Measurements from ENCODE around the gene TRUB2. TPM values are rescaled to one million over a fixed set of nuclear protein-coding genes. Genes with fewer than 3 reads are reported as not detected.

Gene TRUB2
- 10 to 100 TPM; 22.4 to 30.0 TPM for total RNA-seq

GRCh38 chr9:128322404-128323211 lies at the start of gene TRUB2, which contains the start of gene COQ4:
TSS of gene TRUB2 (minus strand) at chr9:128322447. CDS start at chr9:128322408, 39 bp downstream.
TSS of gene COQ4 (plus strand) at chr9:128322839. CDS start at chr9:128322859, 20 bp downstream.

GRCh38 chr9:128370752-128371629 lies 48.7 kb upstream of the TRUB2 start, which contains the start of gene URM1:
TSS of gene URM1 (plus strand) at chr9:128371374. CDS start at chr9:128371381, 7 bp downstream.

GRCh38 chr9:128339761-128340690 lies 17.8 kb upstream of the TRUB2 start, which contains the start of gene SLC27A4:
TSS of gene SLC27A4 (plus strand) at chr9:128340527. CDS start at chr9:128343133, 2,606 bp downstream.

GRCh38 chr9:128276008-128276573 lies 46.2 kb downstream of the TRUB2 start, which contains the start of gene SWI5:
TSS of gene SWI5 (plus strand) at chr9:128276276.

GRCh38 chr9:128275198-128276007 lies 46.8 kb downstream of the TRUB2 start, which contains the start of gene GOLGA2:
TSS of gene GOLGA2 (minus strand) at chr9:128276007. CDS start at chr9:128275976, 31 bp downstream.

Other genes starting within 250 kb of the TRUB2 start
- 10 to 100 TPM; 63.3 to 82.3 TPM for gene PTGES2, start 194.7 kb downstream of the TRUB2 start, total RNA-seq
- not detected for gene LCN2, start 173.0 kb downstream of the TRUB2 start, total RNA-seq
- 10 to 100 TPM; 13.7 to 41.6 TPM for gene BBLN, start 162.2 kb downstream of the TRUB2 start, total RNA-seq
- 10 to 100 TPM; 28.2 to 30.6 TPM for gene CIZ1, start 130.9 kb downstream of the TRUB2 start, total RNA-seq
- gene DNM1, start 119.1 kb downstream of the TRUB2 start, total RNA-seq = under 1 TPM; 0.67 to 0.69 TPM
- gene GOLGA2, start 46.4 kb downstream of the TRUB2 start, total RNA-seq = 10 to 100 TPM; 43.3 to 52.3 TPM
- 10 to 100 TPM; 13.4 to 19.3 TPM for gene SWI5, start 46.2 kb downstream of the TRUB2 start, total RNA-seq
- gene COQ4, start 392 bp upstream of the TRUB2 start, total RNA-seq = 10 to 100 TPM; 43.3 to 49.9 TPM
- 10 to 100 TPM; 39.6 to 49.0 TPM for gene SLC27A4, start 18.1 kb upstream of the TRUB2 start, total RNA-seq
- 10 to 100 TPM; 33.7 to 41.6 TPM for gene URM1, start 48.9 kb upstream of the TRUB2 start, total RNA-seq
- 10 to 100 TPM; 48.0 to 51.3 TPM for gene CERCAM, start 98.4 kb upstream of the TRUB2 start, total RNA-seq
- 10 to 100 TPM; 18.2 to 36.6 TPM for gene ODF2, start 133.6 kb upstream of the TRUB2 start, total RNA-seq
- gene GLE1, start 182.3 kb upstream of the TRUB2 start, total RNA-seq = 10 to 100 TPM; 38.5 to 47.3 TPM
- gene SPTAN1, start 230.1 kb upstream of the TRUB2 start, total RNA-seq = 100 to 1,000 TPM; 254 to 325 TPM